Stimulated activated memory B cell treated with anti-CD40 and anti-IgM and Interleukin-4, amounts not matched to agents 10 μg/mL and 1 μg/mL and 100 μg/mL, for 72 hours (primary cell): Measurements from ENCODE around the gene SYNE2.

Experiments
- ATAC-seq: fragments of 150-1000 bp; cut with Tn5 transposase; 2 replicates; pipeline ENCODE4 v1.10.0; 2021
- H3K27ac Mint-ChIP-seq: one replicate; pipeline ENCODE4 v1.8.0; 2022; ENCODE audit warnings: mild to moderate bottlenecking, mixed read lengths
- H3K27me3 Mint-ChIP-seq: one replicate; pipeline ENCODE4 v1.8.0; 2022; ENCODE audit warnings: mixed read lengths
- H3K36me3 Mint-ChIP-seq: one replicate; pipeline ENCODE4 v1.8.0; 2022; ENCODE audit warnings: mixed read lengths
- H3K4me1 Mint-ChIP-seq: one replicate; pipeline ENCODE4 v1.8.0; 2022; ENCODE audit warnings: mixed read lengths
- H3K4me3 Mint-ChIP-seq: one replicate; pipeline ENCODE4 v1.8.0; 2022; ENCODE audit warnings: mild to moderate bottlenecking, moderate library complexity, mixed read lengths
- H3K9me3 Mint-ChIP-seq: one replicate; pipeline ENCODE4 v1.8.0; 2022; ENCODE audit warnings: mixed read lengths

Gene SYNE2

GRCh38 chr14:63891148-63891975, 38.6 kb downstream of the SYNE2 start:
- Mint-ChIP-seq H3K9me3 (no peaks in the 10 kb centered on the region), H3K27me3 (no peaks in the 10 kb centered on the region), H3K4me1 (peaks cover 6% of the 10 kb centered on the region), H3K4me3 (no peak overlapping the region), H3K36me3 (no peaks in the 10 kb centered on the region), H3K27ac (no peak overlapping the region)
- ATAC-seq: no peak

- Mint-ChIP-seq H3K4me3 (no peak overlapping the region), H3K4me1 (peaks cover 6% of the 10 kb centered on the region), H3K9me3 (no peaks in the 10 kb centered on the region), H3K27me3 (no peaks in the 10 kb centered on the region), H3K36me3 (no peaks in the 10 kb centered on the region), H3K27ac (no peak overlapping the region)
- ATAC-seq: no peak
Observed at GRCh38 chr14:63892265-63892664, 39.5 kb downstream of the SYNE2 start.

- ATAC-seq: no peak
- Mint-ChIP-seq H3K4me3 (no peak overlapping the region), H3K36me3 (no peaks in the 10 kb centered on the region), H3K4me1 (peaks cover 6% of the 10 kb centered on the region), H3K27me3 (no peaks in the 10 kb centered on the region), H3K9me3 (no peaks in the 10 kb centered on the region), H3K27ac (no peak overlapping the region)
Observed at GRCh38 chr14:63893701-63894458, 41.1 kb downstream of the SYNE2 start.

GRCh38 chr14:63895510-63895909, 42.7 kb downstream of the SYNE2 start:
- no peak for ATAC-seq
- no peak overlapping the region for H3K27ac Mint-ChIP-seq
- H3K36me3 Mint-ChIP-seq: peaks cover 5% of the 10 kb centered on the region
- H3K27me3 Mint-ChIP-seq: no peaks in the 10 kb centered on the region
- H3K4me1 Mint-ChIP-seq: peaks cover 8% of the 10 kb centered on the region
- H3K9me3 Mint-ChIP-seq: no peaks in the 10 kb centered on the region
- no peak overlapping the region for H3K4me3 Mint-ChIP-seq

- H3K9me3 Mint-ChIP-seq: no peaks in the 10 kb centered on the region
- H3K27me3 Mint-ChIP-seq: no peaks in the 10 kb centered on the region
- no peak overlapping the region for H3K4me3 Mint-ChIP-seq
- no peak for ATAC-seq
- no peak overlapping the region for H3K27ac Mint-ChIP-seq
- H3K4me1 Mint-ChIP-seq: peaks cover 11% of the 10 kb centered on the region
- peaks cover 5% of the 10 kb centered on the region for H3K36me3 Mint-ChIP-seq
Observed at GRCh38 chr14:63896278-63896720, 43.5 kb downstream of the SYNE2 start.

GRCh38 chr14:63897721-63898163, 44.9 kb downstream of the SYNE2 start:
- Mint-ChIP-seq H3K27me3 (no peaks in the 10 kb centered on the region), H3K9me3 (no peaks in the 10 kb centered on the region), H3K36me3 (peaks cover 5% of the 10 kb centered on the region), H3K4me1 (peaks cover 11% of the 10 kb centered on the region), H3K4me3 (no peak overlapping the region), H3K27ac (no peak overlapping the region)
- no peak for ATAC-seq

GRCh38 chr14:63899953-63900352, 47.1 kb downstream of the SYNE2 start:
- H3K27ac Mint-ChIP-seq: no peak overlapping the region
- peaks cover 11% of the 10 kb centered on the region for H3K4me1 Mint-ChIP-seq
- H3K4me3 Mint-ChIP-seq: no peak overlapping the region
- no peak for ATAC-seq
- no peaks in the 10 kb centered on the region for H3K27me3 Mint-ChIP-seq
- H3K9me3 Mint-ChIP-seq: no peaks in the 10 kb centered on the region
- H3K36me3 Mint-ChIP-seq: peaks cover 5% of the 10 kb centered on the region

GRCh38 chr14:63901434-63902085, 48.8 kb downstream of the SYNE2 start:
- H3K27me3 Mint-ChIP-seq: no peaks in the 10 kb centered on the region
- H3K4me1 Mint-ChIP-seq: peaks cover 11% of the 10 kb centered on the region
- H3K27ac Mint-ChIP-seq: no peak overlapping the region
- ATAC-seq: no peak
- no peak overlapping the region for H3K4me3 Mint-ChIP-seq
- no peaks in the 10 kb centered on the region for H3K9me3 Mint-ChIP-seq
- H3K36me3 Mint-ChIP-seq: peaks cover 5% of the 10 kb centered on the region

- peaks cover 11% of the 10 kb centered on the region for H3K4me1 Mint-ChIP-seq
- ATAC-seq: no peak
- H3K9me3 Mint-ChIP-seq: no peaks in the 10 kb centered on the region
- H3K27me3 Mint-ChIP-seq: no peaks in the 10 kb centered on the region
- no peak overlapping the region for H3K4me3 Mint-ChIP-seq
- peaks cover 5% of the 10 kb centered on the region for H3K36me3 Mint-ChIP-seq
- no peak overlapping the region for H3K27ac Mint-ChIP-seq
Observed at GRCh38 chr14:63902375-63902976, 49.7 kb downstream of the SYNE2 start.

GRCh38 chr14:63904724-63905123, 51.9 kb downstream of the SYNE2 start:
- no peak for ATAC-seq
- Mint-ChIP-seq H3K9me3 (no peaks in the 10 kb centered on the region), H3K27me3 (no peaks in the 10 kb centered on the region), H3K4me3 (no peak overlapping the region), H3K27ac (no peak overlapping the region), H3K36me3 (peaks cover 5% of the 10 kb centered on the region), H3K4me1 (peaks cover 11% of the 10 kb centered on the region)

- H3K36me3 Mint-ChIP-seq: no peaks in the 10 kb centered on the region
- ATAC-seq: no peak
- H3K4me1 Mint-ChIP-seq: peaks cover 4% of the 10 kb centered on the region
- no peaks in the 10 kb centered on the region for H3K27me3 Mint-ChIP-seq
- H3K9me3 Mint-ChIP-seq: no peaks in the 10 kb centered on the region
- no peak overlapping the region for H3K4me3 Mint-ChIP-seq
- H3K27ac Mint-ChIP-seq: no peak overlapping the region
Observed at GRCh38 chr14:63905370-63905769, 52.6 kb downstream of the SYNE2 start.

GRCh38 chr14:63908667-63909264, 56.0 kb downstream of the SYNE2 start:
- Mint-ChIP-seq H3K36me3 (no peaks in the 10 kb centered on the region), H3K27ac (no peak overlapping the region), H3K4me3 (no peak overlapping the region), H3K27me3 (no peaks in the 10 kb centered on the region), H3K4me1 (no peaks in the 10 kb centered on the region), H3K9me3 (no peaks in the 10 kb centered on the region)
- ATAC-seq: no peak

GRCh38 chr14:63909984-63910383, 57.2 kb downstream of the SYNE2 start:
- no peak overlapping the region for H3K27ac Mint-ChIP-seq
- no peak overlapping the region for H3K4me3 Mint-ChIP-seq
- no peaks in the 10 kb centered on the region for H3K4me1 Mint-ChIP-seq
- no peaks in the 10 kb centered on the region for H3K27me3 Mint-ChIP-seq
- H3K9me3 Mint-ChIP-seq: no peaks in the 10 kb centered on the region
- no peak for ATAC-seq
- H3K36me3 Mint-ChIP-seq: peaks cover 6% of the 10 kb centered on the region

GRCh38 chr14:63910583-63911363, 58.0 kb downstream of the SYNE2 start:
- no peak for ATAC-seq
- Mint-ChIP-seq H3K4me1 (no peaks in the 10 kb centered on the region), H3K9me3 (no peaks in the 10 kb centered on the region), H3K4me3 (no peak overlapping the region), H3K36me3 (peaks cover 6% of the 10 kb centered on the region), H3K27ac (no peak overlapping the region), H3K27me3 (no peaks in the 10 kb centered on the region)
